ENCODE data around the gene UBC.

Gene UBC

GRCh38 chr12:124875803-124876132 lies 38.7 kb downstream of the UBC start:
- H3K36me3 ChIP-seq, result no peaks in the 10 kb centered on the region
- H4K20me1 ChIP-seq, result no peaks in the 10 kb centered on the region
- no peaks in the 10 kb centered on the region for H3K27me3 ChIP-seq
- peak overlapping the region; percentile 42; the same call in 1 of the 2 replicates for H3K9ac ChIP-seq
- peak overlapping the region; percentile 70 for H3K4me2 ChIP-seq
- H3K4me1 ChIP-seq, result peaks cover 84% of the 10 kb centered on the region
- no peaks in the 10 kb centered on the region for H3K9me3 ChIP-seq
- peak overlapping the region; percentile 72; the same call in 1 of the 2 replicates for H3K27ac ChIP-seq
- H3K4me3 ChIP-seq, result no peak overlapping the region
- TF ChIP-seq Cebpa-rat (IDR thresholded peaks at IDR 0.05), result no peak

DNA sequence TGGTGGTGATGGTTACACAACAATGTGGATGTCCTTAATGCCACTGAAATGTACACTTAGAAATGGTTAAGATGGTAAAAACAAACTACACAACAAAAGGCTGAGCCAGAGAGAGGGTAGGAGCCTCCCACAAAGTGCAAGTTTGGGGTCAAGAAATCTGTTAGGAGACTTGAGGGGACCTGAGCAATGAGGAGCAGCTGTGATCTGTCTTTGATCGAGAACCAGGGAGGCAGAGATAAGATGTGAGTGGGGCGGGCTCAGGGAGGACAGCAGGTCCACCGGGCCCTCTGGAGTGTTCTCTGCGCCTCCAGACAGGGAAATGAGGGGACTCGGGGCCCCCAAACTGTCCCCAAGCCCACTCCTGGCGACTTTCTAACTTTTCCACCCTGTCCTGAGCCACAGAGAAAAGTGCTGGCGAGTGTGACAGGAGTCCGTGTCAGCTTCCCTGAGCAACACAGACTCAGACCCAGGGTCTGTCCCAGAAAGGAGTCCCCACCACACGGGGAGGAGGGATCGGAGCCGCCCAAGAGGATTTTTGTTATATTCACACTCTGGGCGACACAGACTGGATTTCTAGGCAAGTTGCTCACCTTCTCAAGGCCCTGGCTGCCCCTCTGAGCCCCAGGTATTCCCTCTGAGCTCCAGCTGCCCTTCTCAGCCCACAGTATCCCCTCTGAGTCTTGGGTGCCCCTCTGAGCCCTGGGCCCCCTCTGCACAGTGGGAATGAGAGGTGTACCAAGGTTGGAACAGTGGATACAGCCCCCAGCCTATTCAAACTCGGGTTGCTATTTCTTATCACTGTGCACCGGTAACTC lies 39.3 kb downstream of the UBC start:
- H3K27ac ChIP-seq, result peak overlapping the region; percentile 72

GRCh38 chr12:124874188-124874587 lies 40.3 kb downstream of the UBC start:
- Histone ChIP-seq H3K9ac (peak overlapping the region; percentile 46), H3K4me1 (peaks cover 84% of the 10 kb centered on the region), H3K4me3 (no peak overlapping the region), H3K9me3 (no peaks in the 10 kb centered on the region), H3K27ac (peak overlapping the region; percentile 76; the same call in 1 of the 2 replicates), H3K4me2 (peak overlapping the region; percentile 70), H3K36me3 (no peaks in the 10 kb centered on the region), H4K20me1 (no peaks in the 10 kb centered on the region), H3K27me3 (no peaks in the 10 kb centered on the region)
- no peak for TF ChIP-seq Cebpa-rat (IDR thresholded peaks at IDR 0.05)

More for the DNA sequence above, 39.3 kb downstream of the UBC start:
- no peaks in the 10 kb centered on the region for H3K9me3 ChIP-seq
- H3K4me3 ChIP-seq, result no peak overlapping the region
- H3K4me1 ChIP-seq, result peaks cover 84% of the 10 kb centered on the region
- no peaks in the 10 kb centered on the region for H4K20me1 ChIP-seq
- peak overlapping the region; percentile 70 for H3K4me2 ChIP-seq
- H3K9ac ChIP-seq, result peak overlapping the region; percentile 42; the same call in 1 of the 2 replicates
- H3K36me3 ChIP-seq, result no peaks in the 10 kb centered on the region
- no peaks in the 10 kb centered on the region for H3K27me3 ChIP-seq
- no peak for TF ChIP-seq Cebpa-rat (IDR thresholded peaks at IDR 0.05)

DNA sequence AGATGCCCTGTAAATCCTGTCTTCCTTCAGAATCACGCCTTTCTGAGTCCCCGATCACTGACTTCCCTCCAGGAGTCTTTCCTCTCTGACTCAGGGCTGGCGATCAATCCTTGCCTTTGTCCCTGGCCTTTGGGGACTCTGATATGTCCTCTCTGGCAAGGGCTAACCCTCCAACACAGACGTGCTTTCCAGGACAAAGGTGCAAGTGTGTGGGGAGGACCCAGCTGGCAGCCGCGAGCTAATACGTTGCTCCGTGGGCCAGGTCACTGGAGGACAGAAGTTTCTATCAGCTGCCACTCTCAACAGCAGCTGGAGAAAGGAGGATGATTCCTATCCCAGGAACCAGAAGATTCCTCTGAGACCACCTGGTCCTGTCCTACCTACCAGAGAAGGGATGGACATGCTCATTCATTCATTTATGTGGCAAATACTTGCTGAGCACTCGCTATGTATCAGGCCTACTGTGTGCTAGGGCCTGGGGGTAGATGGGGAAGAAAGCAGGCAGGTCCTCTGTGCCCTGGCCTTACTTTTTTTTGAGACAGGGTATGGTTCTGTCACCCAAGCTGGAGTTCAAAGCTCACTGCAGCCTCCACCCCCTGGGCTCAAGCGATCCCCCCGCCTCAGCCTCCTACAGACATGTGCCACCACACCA lies 42.3 kb downstream of the UBC start:
- H3K27me3 ChIP-seq, result no peaks in the 10 kb centered on the region
- H4K20me1 ChIP-seq, result no peaks in the 10 kb centered on the region
- H3K9ac ChIP-seq, result peak overlapping the region; percentile 32; the same call in 1 of the 2 replicates
- H3K9me3 ChIP-seq, result no peaks in the 10 kb centered on the region
- H3K4me1 ChIP-seq, result peaks cover 86% of the 10 kb centered on the region
- no peak for TF ChIP-seq Cebpa-rat (IDR thresholded peaks at IDR 0.05)
- H3K4me2 ChIP-seq, result peak overlapping the region; percentile 35
- peak overlapping the region; percentile 52 for H3K27ac ChIP-seq
- no peak overlapping the region for H3K4me3 ChIP-seq
- no peaks in the 10 kb centered on the region for H3K36me3 ChIP-seq

- Histone ChIP-seq H4K20me1 (no peaks in the 10 kb centered on the region), H3K27me3 (no peaks in the 10 kb centered on the region), H3K36me3 (no peaks in the 10 kb centered on the region), H3K4me1 (peaks cover 95% of the 10 kb centered on the region), H3K27ac (peak overlapping the region; percentile 52), H3K9me3 (no peaks in the 10 kb centered on the region), H3K4me2 (peak overlapping the region; percentile 35), H3K4me3 (no peak overlapping the region), H3K9ac (0 out of 2 replicates have a peak overlapping the region, but pooled peaks have one; percentile 32)
- no peak for TF ChIP-seq Cebpa-rat (IDR thresholded peaks at IDR 0.05)
Measured at GRCh38 chr12:124871297-124871696, 43.2 kb downstream of the UBC start.

DNA sequence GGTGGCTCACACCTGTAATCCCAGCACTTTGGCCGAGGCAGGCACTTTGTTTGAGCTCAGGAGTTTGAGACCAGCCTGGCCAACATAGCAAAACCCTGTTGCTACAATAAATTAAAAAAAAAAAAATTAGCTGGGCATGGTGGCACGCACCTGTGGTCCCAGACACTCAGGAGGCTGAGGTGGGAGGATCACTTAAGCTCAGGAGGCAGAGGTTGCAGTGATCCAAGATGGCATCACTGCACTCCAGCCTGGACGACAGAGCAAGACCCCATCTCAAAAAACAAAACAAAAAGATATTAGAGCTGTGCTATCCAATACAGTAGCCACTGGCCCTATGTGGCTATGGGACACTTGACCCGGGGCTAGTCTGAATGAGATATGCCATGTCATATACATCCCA lies 43.9 kb downstream of the UBC start:
- Histone ChIP-seq H3K27me3 (no peaks in the 10 kb centered on the region), H3K4me3 (no peak overlapping the region), H3K4me1 (peaks cover 100% of the 10 kb centered on the region), H3K9ac (peak overlapping the region; percentile 77; the same call in 1 of the 2 replicates), H3K4me2 (peak overlapping the region; percentile 92), H3K36me3 (no peaks in the 10 kb centered on the region), H3K9me3 (no peaks in the 10 kb centered on the region), H3K27ac (peak overlapping the region; percentile 92), H4K20me1 (no peaks in the 10 kb centered on the region)
- TF ChIP-seq Cebpa-rat (IDR thresholded peaks at IDR 0.05), result no peak

DNA sequence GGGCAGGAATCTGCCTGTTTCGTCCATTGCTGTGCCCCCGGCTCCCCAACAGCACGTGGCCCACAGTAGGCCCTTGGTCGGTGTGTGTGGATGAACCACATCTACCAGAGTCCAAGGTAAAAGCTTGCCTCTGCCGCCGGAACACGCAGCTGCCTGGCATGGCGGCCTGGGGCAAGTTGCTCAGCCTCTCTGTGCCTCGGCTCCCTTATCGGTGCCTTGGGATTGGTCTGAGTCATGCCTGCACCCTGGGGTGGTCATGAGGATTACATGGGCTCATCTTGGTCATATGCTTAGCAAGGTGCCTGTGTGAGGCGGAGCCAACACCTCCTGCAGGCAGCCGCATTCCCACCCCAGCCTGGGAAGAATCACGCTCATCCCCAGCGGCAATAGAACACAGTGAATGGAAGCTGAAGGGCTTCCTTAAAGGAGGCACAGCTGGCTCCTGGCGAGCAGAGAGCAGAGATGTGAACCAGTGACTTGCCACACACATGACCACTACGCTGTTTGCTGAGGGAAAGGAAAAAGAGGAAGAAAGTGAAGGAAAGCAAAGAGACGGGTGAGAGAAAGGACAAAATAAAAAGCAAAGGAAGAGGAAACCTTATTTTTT lies 45.3 kb downstream of the UBC start:
- H4K20me1 ChIP-seq, result no peaks in the 10 kb centered on the region
- peak overlapping the region; percentile 92 for H3K4me2 ChIP-seq
- peaks cover 100% of the 10 kb centered on the region for H3K4me1 ChIP-seq
- H3K4me3 ChIP-seq, result peak overlapping the region; percentile 58
- H3K9ac ChIP-seq, result peak overlapping the region; percentile 77
- peak overlapping the region; percentile 92 for H3K27ac ChIP-seq
- no peaks in the 10 kb centered on the region for H3K27me3 ChIP-seq
- TF ChIP-seq Cebpa-rat (IDR thresholded peaks at IDR 0.05), result no peak
- H3K9me3 ChIP-seq, result no peaks in the 10 kb centered on the region
- no peaks in the 10 kb centered on the region for H3K36me3 ChIP-seq

DNA sequence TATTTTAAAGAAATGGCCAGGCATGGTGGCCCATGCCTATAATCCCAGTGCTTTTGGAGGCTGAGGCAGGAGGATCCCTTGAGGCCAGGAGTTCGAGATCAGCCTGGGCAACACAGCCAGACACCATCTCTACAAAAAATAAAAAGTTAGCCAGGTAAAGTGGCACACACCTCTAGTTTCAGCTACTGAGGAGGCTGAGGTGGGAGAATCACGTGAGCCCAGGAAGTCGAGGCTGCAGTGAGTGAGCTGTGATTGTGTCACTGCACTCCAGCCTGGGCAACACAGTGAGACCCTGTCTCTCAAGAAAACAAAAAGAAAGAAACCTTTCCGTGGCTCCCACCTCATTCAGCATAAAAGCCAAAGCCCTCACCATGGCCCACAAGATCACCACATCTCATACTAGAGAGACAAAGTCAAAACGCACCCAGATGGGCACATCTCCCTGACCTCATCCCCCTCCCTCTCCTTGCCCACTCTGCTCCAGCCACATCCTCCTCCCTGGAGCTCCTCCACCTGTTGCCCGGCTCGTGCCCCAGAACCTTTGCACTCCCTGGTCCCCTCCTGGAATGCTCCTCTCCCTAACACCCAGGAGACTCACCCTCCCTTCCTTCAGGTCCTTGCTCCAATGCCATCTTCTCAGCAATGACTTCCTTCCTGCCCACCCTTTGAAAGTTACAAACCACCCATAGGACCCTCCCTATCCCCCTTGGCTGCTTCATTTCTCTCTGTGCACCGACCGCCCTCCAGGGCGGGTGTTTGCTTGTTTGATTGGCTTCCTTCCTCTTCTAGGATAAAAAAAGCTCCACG lies 46.0 kb downstream of the UBC start:
- H3K27me3 ChIP-seq, result no peaks in the 10 kb centered on the region
- H3K36me3 ChIP-seq, result no peaks in the 10 kb centered on the region
- peak overlapping the region; percentile 77 for H3K9ac ChIP-seq
- H4K20me1 ChIP-seq, result peaks cover under 1% of the 10 kb centered on the region; the same call in 1 of the 2 replicates
- no peaks in the 10 kb centered on the region for H3K9me3 ChIP-seq
- H3K4me1 ChIP-seq, result peaks cover 96% of the 10 kb centered on the region
- H3K4me3 ChIP-seq, result peak overlapping the region; percentile 58
- TF ChIP-seq Cebpa-rat (IDR thresholded peaks at IDR 0.05), result no peak
- H3K4me2 ChIP-seq, result peak overlapping the region; percentile 92
- peak overlapping the region; percentile 92 for H3K27ac ChIP-seq

GRCh38 chr12:124867401-124867930 lies 47.0 kb downstream of the UBC start:
- Histone ChIP-seq H3K4me3 (no peak overlapping the region), H3K27me3 (no peaks in the 10 kb centered on the region), H4K20me1 (peaks cover 10% of the 10 kb centered on the region), H3K4me1 (peaks cover 89% of the 10 kb centered on the region), H3K9me3 (no peaks in the 10 kb centered on the region), H3K36me3 (no peaks in the 10 kb centered on the region), H3K27ac (peak overlapping the region; percentile 92), H3K9ac (no peak overlapping the region; the same call in 1 of the 2 replicates), H3K4me2 (peak overlapping the region; percentile 92)
- no peak for TF ChIP-seq Cebpa-rat (IDR thresholded peaks at IDR 0.05)
